ENCODE data around the gene ATG16L1. TPM values are rescaled to one million over a fixed set of nuclear protein-coding genes. Genes with fewer than 3 reads are reported as not detected.

Gene ATG16L1
- polyA plus RNA-seq, 1 donor (not counting 4 experiments of a cell fraction or from before 2014, with no cell fraction given) = 38.5 TPM

DNA sequence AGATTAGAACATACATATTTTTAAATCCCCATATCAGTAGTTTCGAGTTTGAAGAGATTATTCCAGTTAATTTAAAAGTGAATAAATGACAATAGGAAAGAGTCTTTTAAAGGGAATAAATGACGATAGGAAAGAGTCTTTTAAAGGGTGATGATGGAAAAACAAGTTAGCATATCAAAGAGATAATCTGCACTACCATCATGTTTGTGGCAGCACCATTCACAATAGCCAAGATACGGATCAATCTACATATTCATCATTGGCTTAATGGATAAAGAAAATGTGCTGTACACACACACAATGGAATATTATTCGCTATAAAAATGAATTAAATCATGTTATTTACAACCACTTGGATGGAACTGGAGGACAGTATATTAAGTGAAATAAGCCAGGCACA is 15.0 kb downstream of the ATG16L1 start:
- dilution Hi-C loops (cut with MboI; ENCODE audit: extremely low pct_ligation_motif_present, low sequenced_read_pairs) = no loop called here
- peaks cover 33 to 37% of the 10 kb centered on the region in 2 experiments for H3K36me3 ChIP-seq (ENCODE audit: control insufficient read depth in 2 of 2, extremely low read depth in 1 of 2, insufficient read depth in 2 of 2, low read length in 2 of 2)

DNA sequence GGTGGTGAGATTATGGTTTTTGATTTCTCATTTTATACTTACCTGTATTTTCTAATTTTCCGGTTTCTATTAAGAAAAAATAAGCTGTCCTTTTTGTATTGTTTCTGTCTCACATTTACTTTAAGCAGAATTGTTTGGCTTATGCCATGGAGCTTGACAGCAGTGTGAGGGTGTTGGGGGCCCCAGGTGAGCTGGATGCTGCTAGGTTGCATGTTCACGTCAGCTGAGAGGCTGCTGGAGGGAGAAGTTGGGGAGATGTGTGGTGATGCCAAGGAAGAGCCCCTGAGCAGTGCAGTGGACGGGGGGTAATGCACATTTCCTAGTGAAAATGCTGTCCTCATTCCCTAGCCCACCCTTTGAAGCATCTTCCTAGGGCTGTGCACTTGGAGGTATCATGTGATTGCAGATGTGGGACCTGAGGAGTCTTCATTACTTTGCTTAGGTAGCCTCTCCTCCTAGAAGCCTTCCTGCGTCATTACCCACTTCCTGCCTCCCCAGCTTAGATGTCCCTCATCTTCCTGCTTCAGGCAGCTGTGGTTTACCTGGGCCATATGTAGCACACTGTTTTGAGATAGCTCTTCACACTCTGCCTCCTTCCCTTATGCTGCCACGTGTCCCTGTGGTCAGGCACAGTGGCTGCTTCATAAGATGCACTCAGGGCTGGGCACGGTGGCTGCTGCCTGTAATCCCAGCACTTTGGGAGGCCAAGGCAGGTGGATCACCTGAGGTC is 16.2 kb downstream of the ATG16L1 start:
- Histone ChIP-seq H3K4me3 (ENCODE audit: control insufficient read depth in 2 of 3, extremely low read depth in 1 of 3, insufficient read depth in 2 of 3, low read depth in 1 of 3, low read length in 3 of 3) (no peak overlapping the region), H3K9ac (ENCODE audit: control insufficient read depth, extremely low read depth, insufficient read depth, low read length) (no peak overlapping the region), H3K79me2 (ENCODE audit: control insufficient read depth, insufficient read depth, low read length) (no peaks in the 10 kb centered on the region), H4K20me1 (ENCODE audit: control insufficient read depth, extremely low read depth, insufficient read depth, low read length) (peaks cover 2% of the 10 kb centered on the region), H3K27ac (ENCODE audit: control insufficient read depth, insufficient read depth, low read length) (no peak overlapping the region), H3K4me2 (ENCODE audit: control insufficient read depth, extremely low read depth, insufficient read depth, low read depth, low read length) (no peak overlapping the region), H3K36me3 (ENCODE audit: control insufficient read depth in 2 of 2, extremely low read depth in 1 of 2, insufficient read depth in 2 of 2, low read length in 2 of 2) (peaks cover 31 to 43% of the 10 kb centered on the region in 2 experiments), H2AFZ (ENCODE audit: control insufficient read depth, low read length) (no peak overlapping the region), H3K4me1 (ENCODE audit: control insufficient read depth, extremely low read depth, insufficient read depth, low read length) (no peaks in the 10 kb centered on the region), H3K9me3 (ENCODE audit: control insufficient read depth, low read depth, low read length) (no peaks in the 10 kb centered on the region), H3K9me1 (ENCODE audit: control insufficient read depth, extremely low read depth, insufficient read depth, low read length) (no peaks in the 10 kb centered on the region), H3K27me3 (ENCODE audit: control insufficient read depth, extremely low read depth, insufficient read depth, low read length) (no peaks in the 10 kb centered on the region)
- FAIRE-seq (no peak), DNase-seq (ENCODE audit: low read depth, low spot score) (no peak)
- TF ChIP-seq, protein P1, sequence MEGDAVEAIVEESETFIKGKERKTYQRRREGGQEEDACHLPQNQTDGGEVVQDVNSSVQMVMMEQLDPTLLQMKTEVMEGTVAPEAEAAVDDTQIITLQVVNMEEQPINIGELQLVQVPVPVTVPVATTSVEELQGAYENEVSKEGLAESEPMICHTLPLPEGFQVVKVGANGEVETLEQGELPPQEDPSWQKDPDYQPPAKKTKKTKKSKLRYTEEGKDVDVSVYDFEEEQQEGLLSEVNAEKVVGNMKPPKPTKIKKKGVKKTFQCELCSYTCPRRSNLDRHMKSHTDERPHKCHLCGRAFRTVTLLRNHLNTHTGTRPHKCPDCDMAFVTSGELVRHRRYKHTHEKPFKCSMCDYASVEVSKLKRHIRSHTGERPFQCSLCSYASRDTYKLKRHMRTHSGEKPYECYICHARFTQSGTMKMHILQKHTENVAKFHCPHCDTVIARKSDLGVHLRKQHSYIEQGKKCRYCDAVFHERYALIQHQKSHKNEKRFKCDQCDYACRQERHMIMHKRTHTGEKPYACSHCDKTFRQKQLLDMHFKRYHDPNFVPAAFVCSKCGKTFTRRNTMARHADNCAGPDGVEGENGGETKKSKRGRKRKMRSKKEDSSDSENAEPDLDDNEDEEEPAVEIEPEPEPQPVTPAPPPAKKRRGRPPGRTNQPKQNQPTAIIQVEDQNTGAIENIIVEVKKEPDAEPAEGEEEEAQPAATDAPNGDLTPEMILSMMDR (optimal IDR thresholded peaks at IDR 0.05 in 1 of 3, IDR thresholded peaks at IDR 0.05 in 1 of 3, conservative IDR thresholded peaks at IDR 0.05 in 1 of 3; ENCODE audit: extremely low read depth in 1 of 3, insufficient read depth in 2 of 3, low read length in 3 of 3) = no peak
- no peak for TF ChIP-seq EZH2 (IDR thresholded peaks at IDR 0.05; ENCODE audit: low read length)
- dilution Hi-C loops (cut with MboI; ENCODE audit: extremely low pct_ligation_motif_present, low sequenced_read_pairs) = no loop called here

More for the DNA sequence above, 15.0 kb downstream of the ATG16L1 start:
- Histone ChIP-seq H3K9me1 (ENCODE audit: control insufficient read depth, extremely low read depth, insufficient read depth, low read length) (no peaks in the 10 kb centered on the region), H3K27ac (ENCODE audit: control insufficient read depth, insufficient read depth, low read length) (no peak overlapping the region), H3K9me3 (ENCODE audit: control insufficient read depth, low read depth, low read length) (no peaks in the 10 kb centered on the region), H4K20me1 (ENCODE audit: control insufficient read depth, extremely low read depth, insufficient read depth, low read length) (peaks cover 2% of the 10 kb centered on the region), H3K4me3 (ENCODE audit: control insufficient read depth in 2 of 3, extremely low read depth in 1 of 3, insufficient read depth in 2 of 3, low read depth in 1 of 3, low read length in 3 of 3) (no peak overlapping the region), H2AFZ (ENCODE audit: control insufficient read depth, low read length) (no peak overlapping the region), H3K4me1 (ENCODE audit: control insufficient read depth, extremely low read depth, insufficient read depth, low read length) (no peaks in the 10 kb centered on the region), H3K9ac (ENCODE audit: control insufficient read depth, extremely low read depth, insufficient read depth, low read length) (no peak overlapping the region), H3K79me2 (ENCODE audit: control insufficient read depth, insufficient read depth, low read length) (peaks cover 3% of the 10 kb centered on the region), H3K27me3 (ENCODE audit: control insufficient read depth, extremely low read depth, insufficient read depth, low read length) (no peaks in the 10 kb centered on the region), H3K4me2 (ENCODE audit: control insufficient read depth, extremely low read depth, insufficient read depth, low read depth, low read length) (no peak overlapping the region)
- FAIRE-seq (no peak), DNase-seq (ENCODE audit: low read depth, low spot score) (no peak)
- no peak for TF ChIP-seq EZH2 (IDR thresholded peaks at IDR 0.05; ENCODE audit: low read length)
- TF ChIP-seq, protein P1 (optimal IDR thresholded peaks at IDR 0.05 in 1 of 3, IDR thresholded peaks at IDR 0.05 in 1 of 3, conservative IDR thresholded peaks at IDR 0.05 in 1 of 3; ENCODE audit: extremely low read depth in 1 of 3, insufficient read depth in 2 of 3, low read length in 3 of 3) = no peak

All from keratinocyte (primary cell).